Progenitor cell of endocrine pancreas (in vitro differentiated cells): ENCODE data around the gene KDM1A. TPM values are rescaled to one million over a fixed set of nuclear protein-coding genes. Genes with fewer than 3 reads are reported as not detected.
"Not testable (repeated sequence)": the region's sequence is repeated elsewhere in the genome, so short reads cannot be mapped to it uniquely, and the experiment has no call there.

Source experiments
- DNase-seq: peaks from one replicate; pipeline ENCODE4 v3.0.0; 2021; ENCODE audit warnings: low spot score; ENCODE audit not compliant: unreplicated experiment
- H3K27ac Mint-ChIP-seq: 2 replicates; pipeline ENCODE4 v1.8.0; 2021; ENCODE audit warnings: mild to moderate bottlenecking, moderate library complexity, mixed read lengths
- H3K27me3 Mint-ChIP-seq: 2 replicates; pipeline ENCODE4 v1.8.0; 2021; ENCODE audit warnings: mixed read lengths
- H3K36me3 Mint-ChIP-seq: 2 replicates; pipeline ENCODE4 v1.8.0; 2022; ENCODE audit warnings: mixed read lengths; ENCODE audit not compliant: insufficient read depth
- H3K4me1 Mint-ChIP-seq: 2 replicates; pipeline ENCODE4 v1.8.0; 2021; ENCODE audit warnings: low read depth, mixed read lengths
- H3K4me3 Mint-ChIP-seq: 2 replicates; pipeline ENCODE4 v1.8.0; 2021; ENCODE audit warnings: low read depth, mild to moderate bottlenecking, moderate library complexity, mixed read lengths
- H3K9me3 Mint-ChIP-seq: 2 replicates; pipeline ENCODE4 v1.8.0; 2021; ENCODE audit warnings: low read depth, mixed read lengths
- total RNA-seq: library from RNA; stranded (reverse); gene quantifications from 2 replicates; pipeline ENCODE4 v1.2.1, GENCODE V29; 2021
- TF ChIP-seq, protein P1 (sequence below): fragments of 200-600 bp; sonication (generic); IDR thresholded peaks from one replicate; pipeline ENCODE4 v1.5.0; 2021; ENCODE audit warnings: antibody characterized with exemption, mild to moderate bottlenecking; ENCODE audit not compliant: unreplicated experiment

Gene KDM1A
- total RNA-seq, 1 donor from 2014 or later: 197 TPM

DNA sequence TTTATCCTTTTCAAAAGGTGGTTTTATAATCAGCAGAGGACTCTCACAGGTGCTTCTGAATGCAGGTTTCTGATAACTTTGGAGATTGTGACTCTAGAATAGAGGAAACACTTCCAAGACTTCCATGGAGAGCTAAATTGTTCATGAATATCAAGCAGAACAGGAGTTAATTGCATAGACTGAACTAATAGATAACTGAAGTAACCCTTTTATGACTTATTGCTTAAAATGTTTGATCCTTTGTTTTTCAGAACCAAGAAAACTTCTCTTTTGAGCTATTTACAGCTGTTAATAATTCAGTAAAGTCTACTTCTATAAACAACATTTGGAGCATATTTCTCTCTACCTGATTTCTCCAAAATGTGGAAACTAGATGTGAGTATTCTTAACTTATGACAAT, 23.5 kb upstream of the KDM1A start:
- no peak for DNase-seq
- H3K27ac Mint-ChIP-seq: no peak overlapping the region
- peaks cover 8% of the 10 kb centered on the region for H3K9me3 Mint-ChIP-seq
- H3K4me3 Mint-ChIP-seq: no peak overlapping the region
- H3K27me3 Mint-ChIP-seq: no peaks in the 10 kb centered on the region
- no peaks in the 10 kb centered on the region for H3K4me1 Mint-ChIP-seq
- TF ChIP-seq, protein P1, sequence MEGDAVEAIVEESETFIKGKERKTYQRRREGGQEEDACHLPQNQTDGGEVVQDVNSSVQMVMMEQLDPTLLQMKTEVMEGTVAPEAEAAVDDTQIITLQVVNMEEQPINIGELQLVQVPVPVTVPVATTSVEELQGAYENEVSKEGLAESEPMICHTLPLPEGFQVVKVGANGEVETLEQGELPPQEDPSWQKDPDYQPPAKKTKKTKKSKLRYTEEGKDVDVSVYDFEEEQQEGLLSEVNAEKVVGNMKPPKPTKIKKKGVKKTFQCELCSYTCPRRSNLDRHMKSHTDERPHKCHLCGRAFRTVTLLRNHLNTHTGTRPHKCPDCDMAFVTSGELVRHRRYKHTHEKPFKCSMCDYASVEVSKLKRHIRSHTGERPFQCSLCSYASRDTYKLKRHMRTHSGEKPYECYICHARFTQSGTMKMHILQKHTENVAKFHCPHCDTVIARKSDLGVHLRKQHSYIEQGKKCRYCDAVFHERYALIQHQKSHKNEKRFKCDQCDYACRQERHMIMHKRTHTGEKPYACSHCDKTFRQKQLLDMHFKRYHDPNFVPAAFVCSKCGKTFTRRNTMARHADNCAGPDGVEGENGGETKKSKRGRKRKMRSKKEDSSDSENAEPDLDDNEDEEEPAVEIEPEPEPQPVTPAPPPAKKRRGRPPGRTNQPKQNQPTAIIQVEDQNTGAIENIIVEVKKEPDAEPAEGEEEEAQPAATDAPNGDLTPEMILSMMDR: no peak
- H3K36me3 Mint-ChIP-seq: peaks cover 3% of the 10 kb centered on the region

DNA sequence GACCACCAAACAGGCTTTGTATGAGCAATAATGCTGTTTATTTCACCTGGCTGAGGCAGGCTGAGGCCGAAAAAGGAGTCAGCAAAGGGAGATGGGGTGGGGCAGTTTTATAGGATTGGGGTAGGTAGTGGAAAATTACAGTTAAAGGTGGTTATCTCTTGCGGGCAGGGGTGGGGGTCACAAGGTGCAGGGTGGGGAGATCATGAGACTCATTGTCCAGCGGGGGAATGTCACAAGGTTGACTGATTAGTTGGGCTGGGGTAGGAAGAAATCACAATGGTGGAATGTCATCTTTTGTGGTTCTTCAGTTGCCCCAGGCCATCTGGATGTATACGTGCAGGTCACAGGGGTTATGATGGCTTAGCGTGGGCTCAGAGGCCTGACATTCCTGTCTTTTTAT, 21.7 kb upstream of the KDM1A start:
- H3K36me3 Mint-ChIP-seq, H3K9me3 Mint-ChIP-seq, H3K4me3 Mint-ChIP-seq, H3K4me1 Mint-ChIP-seq, H3K27me3 Mint-ChIP-seq, H3K27ac Mint-ChIP-seq, DNase-seq: not testable (repeated sequence)

DNA sequence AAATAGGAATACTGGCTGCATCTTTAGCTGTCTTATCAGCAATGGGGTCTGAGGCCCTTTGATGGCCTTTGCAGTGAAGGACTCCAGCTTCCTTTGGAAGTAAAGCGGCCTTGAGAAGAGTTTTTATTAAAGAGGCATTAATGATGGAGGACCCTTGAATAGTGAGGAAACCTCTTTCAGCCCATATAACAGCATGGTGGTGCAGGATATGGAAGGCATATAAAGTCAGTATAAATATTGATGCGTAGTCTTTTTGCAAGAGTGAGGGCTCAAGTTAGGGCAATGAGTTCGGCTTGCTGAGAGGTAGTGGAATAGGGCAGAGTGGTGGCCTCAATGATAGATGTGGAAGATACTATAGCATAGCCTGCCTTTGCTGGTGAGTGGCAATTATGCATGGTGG, 19.1 kb upstream of the KDM1A start:
- H3K4me3 Mint-ChIP-seq, DNase-seq, H3K36me3 Mint-ChIP-seq, H3K27ac Mint-ChIP-seq, H3K27me3 Mint-ChIP-seq, H3K4me1 Mint-ChIP-seq: not testable (repeated sequence)
- H3K9me3 Mint-ChIP-seq: peaks cover 13% of the 10 kb centered on the region

DNA sequence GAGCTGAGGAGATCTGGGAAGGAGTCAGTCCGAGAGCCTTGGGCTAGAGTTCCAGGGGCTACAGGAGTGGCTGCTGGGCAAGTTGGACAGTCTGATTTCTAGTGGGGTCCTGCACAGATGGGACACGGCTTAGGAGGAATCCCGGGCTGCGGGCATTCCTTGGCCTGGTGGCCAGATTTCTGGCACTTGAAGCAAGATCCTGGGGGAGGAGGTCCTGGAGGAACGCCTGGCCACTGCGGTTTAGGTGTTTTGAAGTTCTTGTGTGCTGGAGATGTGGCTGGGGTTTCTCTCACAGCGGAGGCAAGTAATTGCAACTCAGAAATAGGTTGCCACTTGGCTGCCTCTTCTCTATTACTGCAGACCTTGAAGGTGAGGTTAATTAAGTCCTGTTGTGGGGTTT, 17.1 kb upstream of the KDM1A start:
- H3K27ac Mint-ChIP-seq, H3K4me1 Mint-ChIP-seq, H3K27me3 Mint-ChIP-seq, H3K9me3 Mint-ChIP-seq, DNase-seq, H3K4me3 Mint-ChIP-seq, H3K36me3 Mint-ChIP-seq: not testable (repeated sequence)

DNA sequence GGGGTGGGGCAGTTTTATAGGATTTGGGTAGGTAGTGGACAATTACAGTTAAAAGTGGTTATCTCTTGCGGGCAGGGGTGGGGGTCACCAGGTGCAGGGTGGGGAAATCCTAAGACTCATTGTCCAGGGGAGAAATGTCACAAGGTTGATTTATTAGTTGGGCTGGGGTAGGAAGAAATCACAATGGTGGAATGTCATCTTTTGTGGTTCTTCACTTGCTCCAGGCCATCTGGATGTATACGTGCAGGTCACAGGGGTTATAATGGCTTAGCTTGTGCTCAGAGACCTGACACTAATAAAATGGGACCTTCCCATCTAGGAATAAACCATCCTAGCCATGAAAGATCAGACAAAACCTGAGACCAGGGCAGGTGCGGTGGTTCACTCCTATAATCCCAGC, 15.2 kb upstream of the KDM1A start:
- no peak for DNase-seq
- TF ChIP-seq, protein P1: no peak
- no peaks in the 10 kb centered on the region for H3K36me3 Mint-ChIP-seq
- H3K9me3 Mint-ChIP-seq: peaks cover 9% of the 10 kb centered on the region
- no peak overlapping the region for H3K4me3 Mint-ChIP-seq
- H3K27me3 Mint-ChIP-seq: peaks cover 2% of the 10 kb centered on the region
- H3K4me1 Mint-ChIP-seq: peaks cover 5% of the 10 kb centered on the region
- peak overlapping the region; percentile 46 for H3K27ac Mint-ChIP-seq

DNA sequence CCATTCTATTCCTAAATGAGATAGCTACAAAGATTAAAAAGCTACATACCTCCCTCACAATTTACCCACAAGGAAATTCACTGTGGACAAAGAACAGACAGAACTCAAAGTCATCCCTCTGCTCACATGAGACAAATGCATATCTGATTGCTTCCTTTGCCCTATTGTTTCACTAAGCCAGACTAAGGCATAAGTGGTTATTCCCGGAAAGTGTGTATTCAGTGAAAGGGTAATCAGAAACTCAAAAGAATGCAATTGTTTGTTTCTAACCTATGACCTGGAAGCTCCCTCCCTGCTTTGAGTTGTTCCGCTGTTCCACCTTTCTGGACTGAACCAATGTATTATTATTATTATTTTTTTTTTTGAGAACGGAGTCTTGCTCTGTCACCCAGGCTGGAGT, 14.5 kb upstream of the KDM1A start:
- not testable (repeated sequence) for DNase-seq, H3K4me3 Mint-ChIP-seq, H3K9me3 Mint-ChIP-seq, H3K27me3 Mint-ChIP-seq, H3K36me3 Mint-ChIP-seq, H3K27ac Mint-ChIP-seq, H3K4me1 Mint-ChIP-seq

DNA sequence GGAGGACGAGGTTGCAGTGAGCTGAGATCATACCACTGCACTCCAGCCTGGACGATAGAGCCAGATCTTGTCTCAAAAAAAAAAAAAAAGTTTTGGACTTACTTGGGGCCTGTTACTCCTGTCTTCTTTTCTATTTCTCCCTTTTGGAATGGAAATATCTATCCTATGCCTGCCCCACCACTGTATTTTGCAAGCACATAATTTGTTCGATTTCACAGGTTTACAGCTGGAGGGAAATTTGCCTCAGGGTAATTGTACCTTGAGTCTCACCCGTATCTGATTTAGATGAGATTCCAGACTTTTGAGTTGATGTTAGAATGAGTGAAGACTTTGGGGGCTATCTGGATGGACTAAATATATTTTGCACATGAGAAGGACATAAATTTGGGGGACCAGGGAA, 12.2 kb upstream of the KDM1A start:
- TF ChIP-seq, protein P1: no peak
- H3K27ac Mint-ChIP-seq: no peak overlapping the region
- H3K4me1 Mint-ChIP-seq: peaks cover 5% of the 10 kb centered on the region
- H3K27me3 Mint-ChIP-seq: peaks cover 2% of the 10 kb centered on the region
- peaks cover 9% of the 10 kb centered on the region for H3K9me3 Mint-ChIP-seq
- no peak overlapping the region for H3K4me3 Mint-ChIP-seq
- H3K36me3 Mint-ChIP-seq: no peaks in the 10 kb centered on the region
- no peak for DNase-seq

DNA sequence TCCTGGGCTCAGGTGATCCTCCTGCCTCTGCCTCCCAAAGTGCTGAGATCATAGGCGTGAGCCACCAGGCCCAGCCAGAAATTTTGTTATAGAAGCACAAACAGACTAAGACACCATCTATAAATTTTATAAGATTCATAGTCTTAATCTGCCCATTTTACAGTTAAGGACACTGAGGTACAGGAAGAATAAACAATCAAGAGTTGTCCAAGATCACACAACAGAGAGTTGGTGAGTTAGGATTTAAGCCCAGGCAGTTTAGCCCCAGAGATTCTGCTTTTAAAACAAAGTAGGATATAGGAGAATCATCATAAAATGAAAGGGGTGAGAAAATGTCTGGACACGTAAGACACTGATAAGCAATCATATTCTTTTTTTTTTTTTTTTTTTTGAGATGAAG, 10.4 kb upstream of the KDM1A start:
- Mint-ChIP-seq H3K4me3 (no peak overlapping the region), H3K4me1 (peaks cover 6% of the 10 kb centered on the region), H3K27me3 (no peaks in the 10 kb centered on the region), H3K9me3 (no peaks in the 10 kb centered on the region), H3K27ac (no peak overlapping the region), H3K36me3 (no peaks in the 10 kb centered on the region)
- no peak for DNase-seq
- TF ChIP-seq, protein P1: no peak

DNA sequence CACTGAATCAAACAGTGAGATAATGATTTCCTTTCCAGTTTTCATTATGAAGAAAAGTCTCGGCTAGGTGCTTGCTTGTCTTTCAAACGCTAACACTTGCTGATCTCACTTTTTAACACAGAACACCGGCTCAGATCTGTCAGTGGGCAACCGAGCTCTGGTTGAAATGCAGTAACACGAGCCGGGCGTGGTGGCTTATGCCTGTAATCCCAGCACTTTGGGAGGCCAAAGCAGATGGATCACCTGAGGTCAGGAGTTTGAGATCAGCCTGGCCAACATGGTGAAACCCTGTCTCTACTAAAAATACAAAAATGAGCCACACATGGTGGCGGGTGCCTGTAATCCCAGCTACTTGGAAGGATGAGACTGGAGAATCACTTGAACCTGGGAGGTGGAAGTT, 9.2 kb upstream of the KDM1A start:
- H3K36me3 Mint-ChIP-seq, DNase-seq, H3K4me1 Mint-ChIP-seq, H3K27me3 Mint-ChIP-seq, H3K4me3 Mint-ChIP-seq, H3K27ac Mint-ChIP-seq, H3K9me3 Mint-ChIP-seq: not testable (repeated sequence)
